DOHH2 (cell line): ENCODE measurements around the gene SELENOW.
"Not testable (repeated sequence)": the region's sequence is repeated elsewhere in the genome, so short reads cannot be mapped to it uniquely, and the experiment has no call there.

Experiments used
- H3F3A ChIP-seq: fragments of 200-600 bp; sonication (generic), shearing (Covaris generic); 2 replicates; pipeline ENCODE4 v1.6.0; 2016; ENCODE audit warnings: antibody characterized with exemption, mild to moderate bottlenecking; ENCODE audit not compliant: control insufficient read depth, insufficient read depth
- H3K27ac ChIP-seq: fragments of 200-600 bp; sonication (generic); 2 replicates; pipeline ENCODE4 v1.5.1; 2014; ENCODE audit warnings: low read depth, mild to moderate bottlenecking, low read length, moderate library complexity
- H3K27me3 ChIP-seq: fragments of 200-600 bp; sonication (generic); 2 replicates; pipeline ENCODE4 v1.6.1; 2014; ENCODE audit warnings: mild to moderate bottlenecking, low read length, mixed read lengths; ENCODE audit not compliant: control insufficient read depth
- H3K36me3 ChIP-seq: fragments of 200-600 bp; sonication (generic); 2 replicates; pipeline ENCODE4 v1.6.1; 2014; ENCODE audit warnings: mild to moderate bottlenecking, low read length, moderate library complexity, mixed read lengths; ENCODE audit not compliant: control insufficient read depth
- H3K4me1 ChIP-seq: fragments of 200-600 bp; sonication (generic); 2 replicates; pipeline ENCODE4 v1.6.1; 2014; ENCODE audit warnings: mild to moderate bottlenecking, low read length, mixed read lengths; ENCODE audit not compliant: control insufficient read depth
- H3K4me2 ChIP-seq: fragments of 200-600 bp; sonication (generic); 2 replicates; pipeline ENCODE4 v1.6.0; 2014; ENCODE audit warnings: mild to moderate bottlenecking, low read length, moderate library complexity
- H3K4me3 ChIP-seq: fragments of 200-600 bp; sonication (generic); 2 replicates; pipeline ENCODE4 v1.5.1; 2014; ENCODE audit warnings: mild to moderate bottlenecking, low read length, mixed read lengths
- H3K79me2 ChIP-seq: fragments of 200-600 bp; sonication (generic); 2 replicates; pipeline ENCODE4 v1.6.1; 2014; ENCODE audit warnings: mild to moderate bottlenecking, low read length, mixed read lengths; ENCODE audit not compliant: control insufficient read depth
- H3K9me2 ChIP-seq: fragments of 200-600 bp; sonication (generic); replicated peaks from 2 replicates; pipeline ENCODE4 v1.6.1; 2014; ENCODE audit warnings: mild to moderate bottlenecking, low read length, mixed read lengths; ENCODE audit not compliant: control insufficient read depth
- H3K9me3 ChIP-seq: fragments of 200-600 bp; sonication (generic); 2 replicates; pipeline ENCODE4 v1.6.1; 2014; ENCODE audit warnings: antibody characterized with exemption, low read length, mixed read lengths; ENCODE audit not compliant: control insufficient read depth, insufficient read depth
- H4K20me1 ChIP-seq: fragments of 200-600 bp; sonication (generic); 2 replicates; pipeline ENCODE4 v1.6.0; 2014; ENCODE audit warnings: low read depth, mild to moderate bottlenecking, antibody characterized with exemption, low read length, moderate library complexity; ENCODE audit not compliant: control insufficient read depth, insufficient read depth
- CTCF ChIP-seq: fragments of 200-600 bp; sonication (generic); IDR thresholded peaks from one replicate; pipeline ENCODE4 v1.5.1; 2014; ENCODE audit warnings: antibody characterized with exemption, mild to moderate bottlenecking, low read depth, low read length; ENCODE audit not compliant: poor library complexity, severe bottlenecking
- EZH2phosphoT487 ChIP-seq: fragments of 200-600 bp; sonication (generic); IDR thresholded peaks from 2 replicates; pipeline ENCODE4 v1.6.1; 2017; ENCODE audit warnings: borderline replicate concordance, mild to moderate bottlenecking, antibody characterized with exemption, low read length, moderate library complexity, mixed read lengths

Gene SELENOW

GRCh38 chr19:47767349-47767748, 11.2 kb upstream of the SELENOW start:
- Histone ChIP-seq H3K36me3 (no peaks in the 10 kb centered on the region), H3F3A (no peaks in the 10 kb centered on the region), H3K79me2 (no peaks in the 10 kb centered on the region), H3K4me1 (peaks cover 5% of the 10 kb centered on the region; the same call in 1 of the 2 replicates), H3K27me3 (no peaks in the 10 kb centered on the region; the same call in 1 of the 2 replicates), H3K4me3 (no peak overlapping the region), H4K20me1 (no peaks in the 10 kb centered on the region), H3K9me3 (no peaks in the 10 kb centered on the region), H3K4me2 (no peak overlapping the region), H3K9me2 (no peaks in the 10 kb centered on the region), H3K27ac (no peak overlapping the region)
- TF ChIP-seq CTCF (no peak), EZH2phosphoT487 (no peak)

DNA sequence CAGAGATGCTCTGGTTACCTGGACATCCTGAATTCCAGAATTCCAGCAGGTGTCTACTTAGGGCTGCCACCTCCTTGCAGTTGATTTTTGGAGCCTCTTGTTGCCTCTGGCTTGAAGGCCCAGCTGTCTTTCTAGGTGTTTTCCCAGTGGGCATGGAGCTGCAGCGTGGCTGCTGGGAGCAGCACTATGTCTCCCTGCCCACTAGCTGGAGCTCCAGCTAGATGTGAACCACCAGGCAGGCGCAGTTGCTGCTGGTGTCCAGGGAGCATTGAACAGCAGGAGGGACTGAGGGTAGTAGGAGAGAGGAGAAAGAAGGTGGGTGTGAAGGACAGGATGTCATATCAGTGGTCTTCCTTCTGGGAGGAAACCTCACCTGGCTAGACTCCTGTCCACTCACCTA, 9.9 kb upstream of the SELENOW start:
- Histone ChIP-seq H3K79me2 (no peaks in the 10 kb centered on the region), H3F3A (no peaks in the 10 kb centered on the region), H4K20me1 (no peaks in the 10 kb centered on the region), H3K27me3 (no peaks in the 10 kb centered on the region; the same call in 1 of the 2 replicates), H3K27ac (no peak overlapping the region), H3K9me3 (no peaks in the 10 kb centered on the region), H3K4me3 (no peak overlapping the region), H3K36me3 (no peaks in the 10 kb centered on the region), H3K4me1 (peaks cover 5% of the 10 kb centered on the region; the same call in 1 of the 2 replicates), H3K4me2 (no peak overlapping the region), H3K9me2 (no peaks in the 10 kb centered on the region)
- TF ChIP-seq EZH2phosphoT487, result no peak
- no peak for TF ChIP-seq CTCF

- peaks cover 5% of the 10 kb centered on the region; the same call in 1 of the 2 replicates for H3K4me1 ChIP-seq
These were observed 9.0 kb upstream of the SELENOW start for GRCh38 chr19:47769534-47769933.

GRCh38 chr19:47771291-47771690, 7.2 kb upstream of the SELENOW start:
- not testable (repeated sequence) for H3K4me1 ChIP-seq, H3K27ac ChIP-seq, H4K20me1 ChIP-seq, H3K79me2 ChIP-seq, H3K9me3 ChIP-seq, H3K36me3 ChIP-seq, H3K4me3 ChIP-seq, H3F3A ChIP-seq, H3K27me3 ChIP-seq, H3K4me2 ChIP-seq, H3K9me2 ChIP-seq

More at GRCh38 chr19:47769534-47769933, 9.0 kb upstream of the SELENOW start:
- Histone ChIP-seq H3K27me3 (no peaks in the 10 kb centered on the region; the same call in 1 of the 2 replicates), H3K9me3 (no peaks in the 10 kb centered on the region), H3K36me3 (no peaks in the 10 kb centered on the region), H3K9me2 (no peaks in the 10 kb centered on the region), H3K79me2 (no peaks in the 10 kb centered on the region), H3K4me2 (no peak overlapping the region), H3K4me3 (no peak overlapping the region), H3K27ac (no peak overlapping the region), H4K20me1 (no peaks in the 10 kb centered on the region), H3F3A (no peaks in the 10 kb centered on the region)
- TF ChIP-seq EZH2phosphoT487 (no peak), CTCF (no peak)
